SK-N-SH treated with all-trans-retinoic acid at 6 μM for 48 hours (cell line): ENCODE results near the gene SLC35B2.

ENCODE experiments used
- ATAC-seq: fragments of 200-7000 bp; cut with Tn5 transposase; 3 replicates; pipeline ENCODE4 v1.9.1; 2020; ENCODE audit warnings: mild to moderate bottlenecking, moderate library complexity
- ARNTL ChIP-seq: fragments of 450-650 bp; formaldehyde crosslinking; IDR thresholded peaks from 2 replicates; pipeline ENCODE4 v1.5.0; 2020; ENCODE audit warnings: low read depth, mild to moderate bottlenecking, moderate library complexity, borderline replicate concordance
- BACH2 ChIP-seq: fragments of 250-450 bp; sonication (Bioruptor Pico); IDR thresholded peaks from 2 replicates; pipeline ENCODE4 v1.9.0; 2021; ENCODE audit warnings: mild to moderate bottlenecking, borderline replicate concordance
- CSDC2 ChIP-seq: fragments of 250-450 bp; sonication (Bioruptor Pico); IDR thresholded peaks from 2 replicates; pipeline ENCODE4 v1.5.0; 2020; ENCODE audit warnings: mild to moderate bottlenecking, moderate library complexity
- ESRRG ChIP-seq: fragments of 250-450 bp; sonication (Bioruptor Pico); IDR thresholded peaks from 2 replicates; pipeline ENCODE4 v1.6.1; 2021; ENCODE audit warnings: mild to moderate bottlenecking
- GLIS3 ChIP-seq: fragments of 250-450 bp; sonication (Bioruptor Pico); IDR thresholded peaks from 2 replicates; pipeline ENCODE4 v1.5.0; 2020; ENCODE audit warnings: mild to moderate bottlenecking, moderate library complexity
- ISL1 ChIP-seq: fragments of 250-450 bp; sonication (Bioruptor Pico); IDR thresholded peaks from 2 replicates; pipeline ENCODE4 v2.1.2; 2022; ENCODE audit warnings: mild to moderate bottlenecking, moderate library complexity
- PPARA ChIP-seq: fragments of 250-450 bp; sonication (Bioruptor Pico); IDR thresholded peaks from 2 replicates; pipeline ENCODE4 v1.5.0; 2020; ENCODE audit warnings: mild to moderate bottlenecking, borderline replicate concordance
- RARB ChIP-seq: fragments of 250-450 bp; sonication (Bioruptor Pico); IDR thresholded peaks from 2 replicates; pipeline ENCODE4 v1.8.0; 2021; ENCODE audit warnings: mild to moderate bottlenecking, moderate library complexity
- SNAI2 ChIP-seq: fragments of 250-450 bp; sonication (Bioruptor Pico); IDR thresholded peaks from 2 replicates; pipeline ENCODE4 v1.5.0; 2020; ENCODE audit warnings: mild to moderate bottlenecking, moderate library complexity
- TCF4 ChIP-seq: fragments of 250-450 bp; sonication (Bioruptor Pico); IDR thresholded peaks from 2 replicates; pipeline ENCODE4 v1.8.0; 2021; ENCODE audit warnings: mild to moderate bottlenecking, moderate library complexity, borderline replicate concordance
- TOX ChIP-seq: fragments of 250-450 bp; sonication (Bioruptor Pico); IDR thresholded peaks from 2 replicates; pipeline ENCODE4 v1.8.0; 2021; ENCODE audit warnings: mild to moderate bottlenecking, moderate library complexity, borderline replicate concordance
- ZC3H10 ChIP-seq: fragments of 250-450 bp; sonication (Bioruptor Pico); IDR thresholded peaks from 2 replicates; pipeline ENCODE4 v1.5.1; 2021; ENCODE audit warnings: mild to moderate bottlenecking, moderate library complexity
- ZFP3 ChIP-seq: fragments of 250-450 bp; sonication (Bioruptor Pico); IDR thresholded peaks from 2 replicates; pipeline ENCODE4 v1.5.0; 2020; ENCODE audit warnings: mild to moderate bottlenecking, moderate library complexity
- ZFP30 ChIP-seq: fragments of 450-650 bp; formaldehyde crosslinking; IDR thresholded peaks from 2 replicates; pipeline ENCODE4 v1.5.0; 2022; ENCODE audit warnings: mild to moderate bottlenecking, moderate library complexity
- ZNF565 ChIP-seq: fragments of 450-650 bp; formaldehyde crosslinking; conservative IDR thresholded peaks from 2 replicates; pipeline ENCODE4 v1.5.0; 2020; ENCODE audit warnings: low read depth, mild to moderate bottlenecking, moderate library complexity
- ZNF70 ChIP-seq: fragments of 450-650 bp; formaldehyde crosslinking; IDR thresholded peaks from 2 replicates; pipeline ENCODE4 v1.5.0; 2020; ENCODE audit warnings: mild to moderate bottlenecking, moderate library complexity
- ZNF8 ChIP-seq: fragments of 450-650 bp; formaldehyde crosslinking; IDR thresholded peaks from 2 replicates; pipeline ENCODE4 v1.5.0; 2020; ENCODE audit warnings: mild to moderate bottlenecking, moderate library complexity
- TF ChIP-seq, protein P1 (sequence below): fragments of 250-450 bp; sonication (Bioruptor Pico); IDR thresholded peaks from 2 replicates; pipeline ENCODE4 v1.8.0; 2020; ENCODE audit warnings: mild to moderate bottlenecking, moderate library complexity, borderline replicate concordance
- TF ChIP-seq, protein P2 (sequence below): fragments of 250-450 bp; sonication (Bioruptor Pico); IDR thresholded peaks from 2 replicates; pipeline ENCODE4 v1.5.0; 2020; ENCODE audit warnings: mild to moderate bottlenecking, moderate library complexity

SLC35B2 gene

DNA sequence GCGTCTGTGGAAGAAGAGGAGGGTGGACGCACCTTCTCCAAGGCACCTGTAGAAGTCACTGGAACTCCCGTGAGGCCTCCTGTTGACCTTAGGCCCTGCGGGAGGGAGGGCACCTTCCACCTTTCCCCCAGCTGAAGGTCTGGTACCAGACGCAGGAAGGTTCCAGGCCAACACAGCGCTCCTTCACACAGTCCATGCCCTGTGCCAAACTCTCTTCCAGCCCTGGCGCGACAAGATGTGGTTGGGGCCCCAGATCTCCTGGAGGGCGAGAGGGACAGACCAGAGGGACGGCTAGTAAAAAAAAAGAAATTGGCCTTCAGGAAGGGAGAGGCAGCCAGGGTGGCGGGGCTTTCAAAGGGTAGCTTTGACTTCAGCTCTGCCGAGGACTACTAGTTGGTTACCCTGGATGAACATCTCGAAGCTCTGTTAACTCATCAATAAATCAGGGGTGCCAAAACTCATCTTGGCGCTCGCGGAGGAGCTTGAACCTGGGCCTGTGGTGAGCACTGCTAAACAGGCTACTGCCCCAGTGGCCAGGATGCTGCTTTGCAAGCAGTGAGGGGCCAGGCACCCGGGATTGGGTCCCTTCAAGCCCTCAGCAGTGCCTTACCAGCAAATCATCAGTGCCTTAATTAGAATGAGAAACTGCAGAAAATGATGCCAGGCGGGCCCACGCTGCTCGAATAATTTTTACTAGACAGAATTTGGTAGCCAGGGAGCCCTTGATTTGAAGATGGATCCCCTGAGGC lies 40.9 kb upstream of the SLC35B2 start:
- peak; percentile 25 for ATAC-seq
- TF ChIP-seq, protein P1, sequence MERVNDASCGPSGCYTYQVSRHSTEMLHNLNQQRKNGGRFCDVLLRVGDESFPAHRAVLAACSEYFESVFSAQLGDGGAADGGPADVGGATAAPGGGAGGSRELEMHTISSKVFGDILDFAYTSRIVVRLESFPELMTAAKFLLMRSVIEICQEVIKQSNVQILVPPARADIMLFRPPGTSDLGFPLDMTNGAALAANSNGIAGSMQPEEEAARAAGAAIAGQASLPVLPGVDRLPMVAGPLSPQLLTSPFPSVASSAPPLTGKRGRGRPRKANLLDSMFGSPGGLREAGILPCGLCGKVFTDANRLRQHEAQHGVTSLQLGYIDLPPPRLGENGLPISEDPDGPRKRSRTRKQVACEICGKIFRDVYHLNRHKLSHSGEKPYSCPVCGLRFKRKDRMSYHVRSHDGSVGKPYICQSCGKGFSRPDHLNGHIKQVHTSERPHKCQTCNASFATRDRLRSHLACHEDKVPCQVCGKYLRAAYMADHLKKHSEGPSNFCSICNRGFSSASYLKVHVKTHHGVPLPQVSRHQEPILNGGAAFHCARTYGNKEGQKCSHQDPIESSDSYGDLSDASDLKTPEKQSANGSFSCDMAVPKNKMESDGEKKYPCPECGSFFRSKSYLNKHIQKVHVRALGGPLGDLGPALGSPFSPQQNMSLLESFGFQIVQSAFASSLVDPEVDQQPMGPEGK (CRISPR knock-in tag): no peak
- TF ChIP-seq ZNF70 (no peak), RARB (CRISPR knock-in tag) (no peak)

DNA sequence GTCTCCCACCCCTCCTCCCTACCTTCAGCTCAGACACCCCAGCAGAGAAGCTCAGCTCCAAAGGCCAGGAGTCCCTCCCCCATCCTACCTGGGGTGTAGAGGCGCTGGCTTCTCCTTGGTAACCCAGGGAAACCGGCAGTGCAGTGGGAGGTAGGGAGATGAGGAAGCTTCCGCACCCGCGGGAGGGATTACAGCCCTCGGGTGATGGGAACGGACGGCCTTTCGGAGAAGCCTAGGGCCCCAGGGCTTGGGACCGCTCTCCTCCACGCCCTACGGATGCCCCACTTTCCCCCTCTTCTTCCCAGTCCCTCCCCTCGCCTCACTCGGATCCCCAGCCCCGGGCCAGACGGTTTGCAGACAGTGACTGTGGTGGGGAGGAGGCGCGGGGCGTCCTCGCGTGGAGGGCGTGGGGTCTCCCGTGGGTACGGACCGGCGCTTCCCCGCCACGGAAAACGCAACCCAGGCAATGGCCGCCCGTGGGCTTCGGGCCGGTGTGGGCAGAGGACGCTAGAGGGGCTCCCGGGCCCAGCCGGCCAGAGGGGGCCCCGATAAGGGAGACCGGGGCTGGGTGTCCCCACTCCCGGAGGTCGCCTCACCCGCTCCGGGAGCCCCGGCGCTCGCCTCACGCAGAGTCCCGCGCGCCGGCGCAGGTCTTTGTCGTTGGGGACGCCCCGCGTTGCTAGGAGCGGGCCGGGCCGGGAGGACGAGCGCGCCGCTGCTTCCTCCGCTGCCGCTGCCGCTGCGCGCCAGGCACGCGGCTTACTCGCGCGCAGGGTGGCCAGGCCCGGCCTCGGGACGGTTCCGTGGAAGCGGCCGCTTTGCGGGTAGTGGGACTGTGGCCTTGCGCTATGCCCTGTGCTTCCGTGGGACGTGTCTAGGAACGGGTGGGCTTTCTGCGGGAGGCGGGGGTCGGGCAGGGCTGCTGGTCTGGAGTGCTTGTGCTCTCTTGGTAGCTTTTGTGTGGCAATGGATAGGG lies 40.0 kb upstream of the SLC35B2 start:
- peak; percentile 81 for ATAC-seq
- no peak for TF ChIP-seq TCF4 (CRISPR knock-in tag)
- TF ChIP-seq ZFP3 (CRISPR knock-in tag): peak; percentile 85
- no peak for TF ChIP-seq BACH2

DNA sequence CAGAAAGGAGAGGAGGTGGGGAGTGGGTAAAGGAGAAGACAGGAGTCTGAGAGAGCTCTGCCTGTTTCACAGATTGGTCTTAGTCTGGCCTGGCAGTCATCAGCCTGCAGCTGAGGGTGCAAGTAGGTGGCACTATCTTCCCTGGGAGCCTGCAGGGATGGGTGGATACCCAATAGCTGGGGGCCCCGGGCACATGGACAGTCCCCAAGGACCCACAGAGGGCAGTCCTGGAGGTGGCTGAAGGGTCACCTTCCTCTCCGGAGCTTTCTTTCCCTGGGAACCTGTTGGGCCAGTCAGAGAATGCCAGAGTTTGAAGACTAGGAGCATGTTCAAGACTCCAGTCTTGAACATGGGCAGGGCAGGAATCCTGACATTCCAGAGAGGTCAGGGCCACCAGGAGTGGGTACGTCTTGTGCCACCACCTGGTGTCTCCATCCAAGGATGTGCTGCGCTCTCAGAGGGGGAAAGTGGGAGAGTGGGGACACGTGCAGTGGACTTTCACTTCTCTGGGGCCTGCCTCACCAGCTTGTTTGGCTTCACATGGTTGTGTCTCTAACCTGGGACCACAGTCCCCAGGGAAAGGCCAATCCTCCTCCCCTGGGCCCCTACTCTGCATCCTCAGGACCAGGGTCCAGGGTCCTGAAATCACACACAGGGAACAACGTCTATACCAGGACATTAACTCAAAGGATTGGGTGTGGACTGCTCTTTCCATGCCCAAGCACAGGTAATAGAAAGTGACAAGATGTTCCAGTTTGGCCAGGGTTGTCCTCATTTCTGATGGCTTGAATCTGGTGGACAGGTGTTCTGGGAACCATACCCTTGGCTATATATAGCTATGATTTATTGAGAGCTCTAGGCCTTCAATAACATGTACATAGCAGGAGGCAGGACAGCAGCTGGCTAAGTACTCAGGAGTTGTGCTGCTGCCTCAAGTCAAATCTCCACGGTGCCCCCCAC lies 37.8 kb upstream of the SLC35B2 start:
- no peak for ATAC-seq
- TF ChIP-seq ISL1 (no peak), ZNF565 (CRISPR knock-in tag) (no peak), PPARA (no peak), ZC3H10 (CRISPR knock-in tag) (no peak), GLIS3 (no peak), ZFP30 (CRISPR knock-in tag) (no peak), TCF4 (CRISPR knock-in tag) (no peak), RARB (CRISPR knock-in tag) (no peak), BACH2 (no peak), ARNTL (CRISPR knock-in tag) (no peak), ZFP3 (CRISPR knock-in tag) (no peak), ZNF8 (CRISPR knock-in tag) (no peak), ESRRG (CRISPR knock-in tag) (no peak)
- TF ChIP-seq, protein P2, sequence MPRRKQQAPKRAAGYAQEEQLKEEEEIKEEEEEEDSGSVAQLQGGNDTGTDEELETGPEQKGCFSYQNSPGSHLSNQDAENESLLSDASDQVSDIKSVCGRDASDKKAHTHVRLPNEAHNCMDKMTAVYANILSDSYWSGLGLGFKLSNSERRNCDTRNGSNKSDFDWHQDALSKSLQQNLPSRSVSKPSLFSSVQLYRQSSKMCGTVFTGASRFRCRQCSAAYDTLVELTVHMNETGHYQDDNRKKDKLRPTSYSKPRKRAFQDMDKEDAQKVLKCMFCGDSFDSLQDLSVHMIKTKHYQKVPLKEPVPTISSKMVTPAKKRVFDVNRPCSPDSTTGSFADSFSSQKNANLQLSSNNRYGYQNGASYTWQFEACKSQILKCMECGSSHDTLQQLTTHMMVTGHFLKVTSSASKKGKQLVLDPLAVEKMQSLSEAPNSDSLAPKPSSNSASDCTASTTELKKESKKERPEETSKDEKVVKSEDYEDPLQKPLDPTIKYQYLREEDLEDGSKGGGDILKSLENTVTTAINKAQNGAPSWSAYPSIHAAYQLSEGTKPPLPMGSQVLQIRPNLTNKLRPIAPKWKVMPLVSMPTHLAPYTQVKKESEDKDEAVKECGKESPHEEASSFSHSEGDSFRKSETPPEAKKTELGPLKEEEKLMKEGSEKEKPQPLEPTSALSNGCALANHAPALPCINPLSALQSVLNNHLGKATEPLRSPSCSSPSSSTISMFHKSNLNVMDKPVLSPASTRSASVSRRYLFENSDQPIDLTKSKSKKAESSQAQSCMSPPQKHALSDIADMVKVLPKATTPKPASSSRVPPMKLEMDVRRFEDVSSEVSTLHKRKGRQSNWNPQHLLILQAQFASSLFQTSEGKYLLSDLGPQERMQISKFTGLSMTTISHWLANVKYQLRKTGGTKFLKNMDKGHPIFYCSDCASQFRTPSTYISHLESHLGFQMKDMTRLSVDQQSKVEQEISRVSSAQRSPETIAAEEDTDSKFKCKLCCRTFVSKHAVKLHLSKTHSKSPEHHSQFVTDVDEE (CRISPR knock-in tag): no peak
- TF ChIP-seq, protein P1 (CRISPR knock-in tag): no peak

DNA sequence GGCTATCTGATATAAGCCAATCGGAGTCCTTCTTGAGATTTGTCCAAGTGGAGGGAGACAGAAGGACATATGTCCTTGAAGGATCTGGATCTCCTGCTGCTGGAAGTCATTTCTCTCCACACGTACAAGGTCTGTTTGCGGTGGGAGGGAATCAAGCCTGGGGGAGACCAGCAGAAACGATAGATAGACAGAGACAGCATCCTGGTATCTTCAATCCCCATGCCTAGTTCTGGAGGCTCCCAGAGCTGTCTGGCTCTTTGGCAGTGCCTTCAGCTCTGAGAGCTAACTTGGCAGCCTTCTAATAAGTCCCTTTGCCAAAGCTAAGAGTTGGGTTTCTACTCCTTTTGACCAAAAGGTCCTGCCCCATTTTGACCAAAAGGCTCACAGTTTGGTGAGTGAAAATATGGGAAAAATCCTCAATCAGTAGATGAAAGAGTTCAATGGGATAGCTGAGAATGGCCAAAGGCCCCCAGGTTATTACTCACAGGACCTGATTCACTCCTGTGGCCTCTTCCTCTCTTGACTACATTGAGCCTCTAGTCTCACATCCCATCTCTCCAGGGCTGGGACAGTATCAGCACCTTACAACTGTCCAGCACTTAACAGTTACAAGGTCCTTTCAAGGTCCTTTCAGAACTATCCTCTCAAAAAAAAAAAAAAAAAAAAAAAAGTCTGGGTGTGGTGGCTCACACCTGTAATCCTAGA lies 35.5 kb upstream of the SLC35B2 start:
- no peak for ATAC-seq
- no peak for TF ChIP-seq CSDC2 (CRISPR knock-in tag)
- TF ChIP-seq TOX (CRISPR knock-in tag): no peak
- no peak for TF ChIP-seq ZNF70
- TF ChIP-seq SNAI2 (CRISPR knock-in tag): no peak
- TF ChIP-seq ISL1: no peak
